K562 (cell line): Measurements from ENCODE around the gene UBR7. TPM values are rescaled to one million over a fixed set of nuclear protein-coding genes. Genes with fewer than 3 reads are reported as not detected.
A peak's percentile ranks its signal among the peaks of the same experiment; 100 is the strongest.

Source experiments
- BHLHE40 ChIP-seq: IDR thresholded peaks from 2 replicates; pipeline ENCODE4 v1.6.1; 2011; ENCODE audit warnings: low read length, improper control_type of control experiment
- DMBX1 ChIP-seq: fragments of 250-450 bp; sonication (Bioruptor Pico); IDR thresholded peaks from 2 replicates; pipeline ENCODE4 v1.8.0; 2022; ENCODE audit warnings: inconsistent platforms, mild to moderate bottlenecking, moderate library complexity, borderline replicate concordance
- FOS ChIP-seq: IDR thresholded peaks from 3 replicates; pipeline ENCODE4 v1.6.1; 2011; ENCODE audit not compliant: insufficient read length; ENCODE audit errors: extremely low read depth
- NR2F6 ChIP-seq: fragments of 450-650 bp; formaldehyde crosslinking; IDR thresholded peaks from 2 replicates; pipeline ENCODE4 v1.4.0; 2020; ENCODE audit warnings: mild to moderate bottlenecking
- RBM22 ChIP-seq: fragments of 200-400 bp; formaldehyde crosslinking; IDR thresholded peaks from 2 replicates; pipeline ENCODE4 v1.6.1; 2018; ENCODE audit warnings: low read length, low read depth; ENCODE audit not compliant: poor library complexity, severe bottlenecking
- SIN3A ChIP-seq, 2 experiments: fragments of 150-350 bp in 1 of 2; IDR thresholded peaks; 2 replicates each; pipeline ENCODE4 v1.6.1; 2011 to 2016; ENCODE audit warnings: borderline replicate concordance in 2 of 2, low read depth in 2 of 2, low read length in 2 of 2, mild to moderate bottlenecking in 2 of 2, moderate library complexity in 2 of 2; ENCODE audit not compliant: control insufficient read depth in 1 of 2
- TBP ChIP-seq: optimal IDR thresholded peaks from 2 replicates; pipeline ENCODE3; 2011; ENCODE audit warnings: low read depth, low read length, improper control_type of control experiment
- ZKSCAN8 ChIP-seq: fragments of 200-800 bp; sonication (Bioruptor generic); IDR thresholded peaks from 2 replicates; pipeline ENCODE4 v1.6.1; 2016; ENCODE audit warnings: missing genetic modification characterization, missing compliant biosample characterization
- polyA plus RNA-seq, 8 experiments: library from polyadenylated mRNA; depleted of rRNA in 4 of 8; stranded (reverse) in 5 of 8; unstranded in 3 of 8; fragments of >200 nt; fragmentation: Nextera tagmentation in 2 of 8; fragmentation: Illumina TruSeq in 1 of 8; extraction: Ambion mirVana in 2 of 8; extraction: Trizol in 1 of 8; gene quantifications; 2 replicates each; pipeline versions ENCODE4 v1.2.1 to v1.2.3, GENCODE V29; 2011 to 2014; ENCODE audit warnings: inconsistent platforms in 1 of 8, missing spikeins in 1 of 8
- total RNA-seq, 7 experiments: library from RNA; depleted of rRNA in 6 of 7; stranded (reverse); fragments of >200 nt in 6 of 7; fragmentation: Illumina TruSeq in 2 of 7; extraction: Trizol in 2 of 7; gene quantifications; 2 replicates each; pipeline versions ENCODE4 v1.2.1 to v1.2.3, GENCODE V29; 2011 to 2021; ENCODE audit warnings: low replicate concordance in 1 of 7
- TF ChIP-seq, protein P1 (sequence below), 2 experiments: fragments of 150-350 bp in 1 of 2; IDR thresholded peaks; 2 replicates each; pipeline ENCODE4 v1.6.1; 2012 to 2016; ENCODE audit warnings: low read depth in 2 of 2, low read length in 2 of 2, mild to moderate bottlenecking in 1 of 2, moderate library complexity in 1 of 2
- TF ChIP-seq, protein P2 (sequence below): sonication (generic); formaldehyde crosslinking; IDR thresholded peaks from 2 replicates; pipeline ENCODE4 v1.8.0; 2022; ENCODE audit warnings: missing genetic modification reagents, mild to moderate bottlenecking, borderline replicate concordance
- TF ChIP-seq, protein P3 (sequence below): fragments of 450-650 bp; IDR thresholded peaks from 2 replicates; pipeline ENCODE4 v1.6.1; 2016; ENCODE audit warnings: low read depth

The UBR7 gene
- total and polyA plus RNA-seq, 9 of the 15 experiments (the other 6 are each of a cell fraction or from before 2014, with no cell fraction given), result 12.5 to 63.0 (median 34.4) TPM

DNA sequence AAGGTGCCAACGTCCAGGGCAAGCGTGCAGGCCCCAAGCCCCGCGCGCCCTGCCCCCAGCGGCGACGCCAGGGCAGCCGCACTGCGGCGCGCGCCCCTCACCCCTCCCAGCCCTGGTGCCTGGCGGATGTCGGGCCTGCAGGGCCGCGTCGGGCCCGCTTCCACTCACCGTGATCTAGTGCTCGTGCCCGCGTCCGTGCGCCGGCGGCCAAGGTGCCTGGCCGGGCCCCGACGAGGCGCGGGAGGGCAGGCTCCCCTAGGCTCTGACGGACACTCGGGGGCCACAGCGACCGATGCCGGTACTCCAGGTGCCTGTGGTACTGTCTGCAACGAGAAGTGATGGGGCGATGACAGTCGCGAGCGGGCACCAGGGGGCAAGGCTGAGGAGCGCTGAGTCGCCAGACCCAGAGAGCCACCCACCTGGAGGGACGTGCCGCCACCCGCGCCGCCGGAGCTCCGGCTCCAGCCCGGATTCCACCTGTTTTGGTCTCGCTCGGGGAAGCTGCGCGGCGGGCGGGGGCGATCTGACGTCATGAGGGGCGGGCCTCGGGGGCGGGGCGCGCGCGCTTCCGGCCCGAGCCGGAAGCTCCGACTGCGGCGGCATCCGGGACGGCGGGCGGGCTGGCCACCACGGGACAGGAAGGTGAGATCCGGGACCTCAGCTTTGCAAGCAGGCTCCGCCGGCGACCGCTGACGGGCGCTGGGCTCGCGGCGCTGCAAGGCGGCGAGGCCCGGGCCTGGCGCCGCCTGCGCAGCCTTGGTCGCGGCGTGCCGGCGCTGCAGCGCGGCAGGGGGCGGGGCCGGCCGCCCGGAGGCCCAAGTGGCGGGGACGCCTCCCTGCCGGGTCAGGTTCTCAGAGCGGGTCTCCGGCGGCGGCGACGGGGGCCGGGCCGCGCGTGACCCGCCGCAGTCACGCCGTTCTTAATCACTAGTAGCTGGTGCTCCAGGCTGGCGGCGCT lies 22.4 kb upstream of the UBR7 start, which contains the start of the genes LYSET and MOAP1 (continued):
- TF ChIP-seq TBP, result peak; percentile 35
- no peak for TF ChIP-seq RBM22
- peak; percentile 61 for TF ChIP-seq BHLHE40
- TF ChIP-seq, protein P1, sequence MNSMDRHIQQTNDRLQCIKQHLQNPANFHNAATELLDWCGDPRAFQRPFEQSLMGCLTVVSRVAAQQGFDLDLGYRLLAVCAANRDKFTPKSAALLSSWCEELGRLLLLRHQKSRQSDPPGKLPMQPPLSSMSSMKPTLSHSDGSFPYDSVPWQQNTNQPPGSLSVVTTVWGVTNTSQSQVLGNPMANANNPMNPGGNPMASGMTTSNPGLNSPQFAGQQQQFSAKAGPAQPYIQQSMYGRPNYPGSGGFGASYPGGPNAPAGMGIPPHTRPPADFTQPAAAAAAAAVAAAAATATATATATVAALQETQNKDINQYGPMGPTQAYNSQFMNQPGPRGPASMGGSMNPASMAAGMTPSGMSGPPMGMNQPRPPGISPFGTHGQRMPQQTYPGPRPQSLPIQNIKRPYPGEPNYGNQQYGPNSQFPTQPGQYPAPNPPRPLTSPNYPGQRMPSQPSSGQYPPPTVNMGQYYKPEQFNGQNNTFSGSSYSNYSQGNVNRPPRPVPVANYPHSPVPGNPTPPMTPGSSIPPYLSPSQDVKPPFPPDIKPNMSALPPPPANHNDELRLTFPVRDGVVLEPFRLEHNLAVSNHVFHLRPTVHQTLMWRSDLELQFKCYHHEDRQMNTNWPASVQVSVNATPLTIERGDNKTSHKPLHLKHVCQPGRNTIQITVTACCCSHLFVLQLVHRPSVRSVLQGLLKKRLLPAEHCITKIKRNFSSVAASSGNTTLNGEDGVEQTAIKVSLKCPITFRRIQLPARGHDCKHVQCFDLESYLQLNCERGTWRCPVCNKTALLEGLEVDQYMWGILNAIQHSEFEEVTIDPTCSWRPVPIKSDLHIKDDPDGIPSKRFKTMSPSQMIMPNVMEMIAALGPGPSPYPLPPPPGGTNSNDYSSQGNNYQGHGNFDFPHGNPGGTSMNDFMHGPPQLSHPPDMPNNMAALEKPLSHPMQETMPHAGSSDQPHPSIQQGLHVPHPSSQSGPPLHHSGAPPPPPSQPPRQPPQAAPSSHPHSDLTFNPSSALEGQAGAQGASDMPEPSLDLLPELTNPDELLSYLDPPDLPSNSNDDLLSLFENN (IDR thresholded peaks at IDR 0.05; ENCODE audit: low read depth in 2 of 2, low read length in 2 of 2), result no peak
- TF ChIP-seq DMBX1 (CRISPR knock-in tag), result no peak
- TF ChIP-seq FOS, result no peak
- TF ChIP-seq, protein P2, sequence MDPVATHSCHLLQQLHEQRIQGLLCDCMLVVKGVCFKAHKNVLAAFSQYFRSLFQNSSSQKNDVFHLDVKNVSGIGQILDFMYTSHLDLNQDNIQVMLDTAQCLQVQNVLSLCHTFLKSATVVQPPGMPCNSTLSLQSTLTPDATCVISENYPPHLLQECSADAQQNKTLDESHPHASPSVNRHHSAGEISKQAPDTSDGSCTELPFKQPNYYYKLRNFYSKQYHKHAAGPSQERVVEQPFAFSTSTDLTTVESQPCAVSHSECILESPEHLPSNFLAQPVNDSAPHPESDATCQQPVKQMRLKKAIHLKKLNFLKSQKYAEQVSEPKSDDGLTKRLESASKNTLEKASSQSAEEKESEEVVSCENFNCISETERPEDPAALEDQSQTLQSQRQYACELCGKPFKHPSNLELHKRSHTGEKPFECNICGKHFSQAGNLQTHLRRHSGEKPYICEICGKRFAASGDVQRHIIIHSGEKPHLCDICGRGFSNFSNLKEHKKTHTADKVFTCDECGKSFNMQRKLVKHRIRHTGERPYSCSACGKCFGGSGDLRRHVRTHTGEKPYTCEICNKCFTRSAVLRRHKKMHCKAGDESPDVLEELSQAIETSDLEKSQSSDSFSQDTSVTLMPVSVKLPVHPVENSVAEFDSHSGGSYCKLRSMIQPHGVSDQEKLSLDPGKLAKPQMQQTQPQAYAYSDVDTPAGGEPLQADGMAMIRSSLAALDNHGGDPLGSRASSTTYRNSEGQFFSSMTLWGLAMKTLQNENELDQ (CRISPR knock-in tag), result no peak
- no peak for TF ChIP-seq ZKSCAN8 (CRISPR knock-in tag)
- TF ChIP-seq NR2F6 (CRISPR knock-in tag), result no peak
- 0 out of 4 replicates have a peak, but pooled peaks of 1 of the 2 experiments have one; percentile 16 for TF ChIP-seq SIN3A (IDR thresholded peaks at IDR 0.05; ENCODE audit: borderline replicate concordance in 2 of 2, control insufficient read depth in 1 of 2, low read depth in 2 of 2, low read length in 2 of 2)
- TF ChIP-seq, protein P3, sequence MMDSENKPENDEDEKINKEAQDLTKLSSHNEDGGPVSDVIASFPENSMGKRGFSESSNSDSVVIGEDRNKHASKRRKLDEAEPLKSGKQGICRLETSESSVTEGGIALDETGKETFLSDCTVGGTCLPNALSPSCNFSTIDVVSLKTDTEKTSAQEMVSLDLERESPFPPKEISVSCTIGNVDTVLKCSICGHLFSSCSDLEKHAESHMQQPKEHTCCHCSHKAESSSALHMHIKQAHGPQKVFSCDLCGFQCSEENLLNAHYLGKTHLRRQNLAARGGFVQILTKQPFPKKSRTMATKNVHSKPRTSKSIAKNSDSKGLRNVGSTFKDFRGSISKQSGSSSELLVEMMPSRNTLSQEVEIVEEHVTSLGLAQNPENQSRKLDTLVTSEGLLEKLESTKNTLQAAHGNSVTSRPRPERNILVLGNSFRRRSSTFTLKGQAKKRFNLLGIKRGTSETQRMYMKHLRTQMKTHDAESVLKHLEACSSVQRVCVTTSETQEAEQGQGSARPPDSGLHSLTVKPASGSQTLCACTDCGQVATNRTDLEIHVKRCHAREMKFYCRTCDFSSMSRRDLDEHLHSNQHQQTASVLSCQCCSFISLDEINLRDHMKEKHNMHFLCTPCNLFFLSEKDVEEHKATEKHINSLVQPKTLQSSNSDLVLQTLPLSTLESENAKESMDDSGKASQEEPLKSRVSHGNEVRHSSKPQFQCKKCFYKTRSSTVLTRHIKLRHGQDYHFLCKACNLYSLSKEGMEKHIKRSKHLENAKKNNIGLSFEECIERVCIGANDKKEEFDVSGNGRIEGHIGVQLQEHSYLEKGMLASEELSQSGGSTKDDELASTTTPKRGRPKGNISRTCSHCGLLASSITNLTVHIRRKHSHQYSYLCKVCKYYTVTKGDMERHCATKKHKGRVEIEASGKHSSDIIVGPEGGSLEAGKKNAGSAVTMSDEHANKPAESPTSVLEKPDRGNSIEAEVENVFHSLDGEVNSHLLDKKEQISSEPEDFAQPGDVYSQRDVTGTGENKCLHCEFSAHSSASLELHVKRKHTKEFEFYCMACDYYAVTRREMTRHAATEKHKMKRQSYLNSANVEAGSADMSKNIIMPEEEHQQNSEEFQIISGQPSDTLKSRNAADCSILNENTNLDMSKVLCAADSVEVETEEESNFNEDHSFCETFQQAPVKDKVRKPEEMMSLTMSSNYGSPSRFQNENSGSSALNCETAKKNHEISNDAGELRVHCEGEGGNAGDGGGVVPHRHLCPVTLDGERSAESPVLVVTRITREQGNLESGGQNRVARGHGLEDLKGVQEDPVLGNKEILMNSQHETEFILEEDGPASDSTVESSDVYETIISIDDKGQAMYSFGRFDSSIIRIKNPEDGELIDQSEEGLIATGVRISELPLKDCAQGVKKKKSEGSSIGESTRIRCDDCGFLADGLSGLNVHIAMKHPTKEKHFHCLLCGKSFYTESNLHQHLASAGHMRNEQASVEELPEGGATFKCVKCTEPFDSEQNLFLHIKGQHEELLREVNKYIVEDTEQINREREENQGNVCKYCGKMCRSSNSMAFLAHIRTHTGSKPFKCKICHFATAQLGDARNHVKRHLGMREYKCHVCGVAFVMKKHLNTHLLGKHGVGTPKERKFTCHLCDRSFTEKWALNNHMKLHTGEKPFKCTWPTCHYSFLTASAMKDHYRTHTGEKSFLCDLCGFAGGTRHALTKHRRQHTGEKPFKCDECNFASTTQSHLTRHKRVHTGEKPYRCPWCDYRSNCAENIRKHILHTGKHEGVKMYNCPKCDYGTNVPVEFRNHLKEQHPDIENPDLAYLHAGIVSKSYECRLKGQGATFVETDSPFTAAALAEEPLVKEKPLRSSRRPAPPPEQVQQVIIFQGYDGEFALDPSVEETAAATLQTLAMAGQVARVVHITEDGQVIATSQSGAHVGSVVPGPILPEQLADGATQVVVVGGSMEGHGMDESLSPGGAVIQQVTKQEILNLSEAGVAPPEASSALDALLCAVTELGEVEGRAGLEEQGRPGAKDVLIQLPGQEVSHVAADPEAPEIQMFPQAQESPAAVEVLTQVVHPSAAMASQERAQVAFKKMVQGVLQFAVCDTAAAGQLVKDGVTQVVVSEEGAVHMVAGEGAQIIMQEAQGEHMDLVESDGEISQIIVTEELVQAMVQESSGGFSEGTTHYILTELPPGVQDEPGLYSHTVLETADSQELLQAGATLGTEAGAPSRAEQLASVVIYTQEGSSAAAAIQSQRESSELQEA, result no peak
